ENCODE measurements around the gene MITF.

Gene MITF

DNA sequence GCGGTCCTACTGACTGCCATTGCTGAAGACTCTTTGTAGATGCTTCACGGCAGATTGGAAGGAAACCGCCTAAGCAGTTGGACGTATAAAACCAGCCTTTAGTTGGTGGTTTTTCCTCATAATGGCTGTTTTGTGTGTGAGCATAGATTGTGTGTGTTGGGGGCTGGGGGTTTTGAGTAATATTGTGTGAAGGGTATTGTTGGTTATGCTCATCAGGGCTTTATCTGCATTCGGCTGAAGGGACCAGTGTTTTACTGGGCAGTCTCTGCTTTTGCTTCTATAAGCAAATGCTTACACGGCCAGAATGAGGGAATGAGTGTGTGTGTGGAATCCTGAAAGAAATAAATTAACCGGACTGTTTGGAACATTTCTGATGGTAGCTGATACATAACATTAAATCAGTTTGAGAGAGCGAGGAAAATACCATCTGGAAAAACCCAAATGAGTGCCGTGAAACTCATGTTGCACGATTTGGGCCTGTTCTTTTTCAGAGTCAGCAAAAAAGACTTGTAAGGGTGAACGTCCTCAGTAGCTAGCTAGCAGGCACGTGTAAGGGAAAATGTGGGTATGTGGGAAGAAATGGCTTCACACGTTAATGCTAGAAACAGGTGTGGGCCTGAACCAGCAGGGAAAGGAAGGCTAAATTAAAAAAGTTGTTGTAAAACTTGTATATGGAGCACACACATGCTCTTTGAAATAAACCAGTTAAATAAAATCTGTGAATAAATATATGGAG lies 1.9 kb downstream of the MITF start:
- Histone ChIP-seq H3K36me3 (replicated peaks; ENCODE audit: low read depth, low read length) (no peaks in the 10 kb centered on the region), H2AFZ (ENCODE audit: low read depth, low read length) (no peak overlapping the region), H3K79me2 (ENCODE audit: low read length) (no peaks in the 10 kb centered on the region), H3K27ac (ENCODE audit: low read length) (no peak overlapping the region), H3K4me2 (ENCODE audit: low read length) (no peak overlapping the region), H3K4me1 (ENCODE audit: low read length) (no peaks in the 10 kb centered on the region), H3K9me3 (ENCODE audit: insufficient read depth, low read length) (no peaks in the 10 kb centered on the region), H4K20me1 (ENCODE audit: insufficient read depth, low read length) (no peaks in the 10 kb centered on the region), H3K9ac (ENCODE audit: low read length) (no peak overlapping the region), H3K27me3 (ENCODE audit: low read depth, low read length) (no peaks in the 10 kb centered on the region), H3K4me3 (ENCODE audit: low read length) (no peak overlapping the region)
- no peak for TF ChIP-seq EZH2phosphoT487 (IDR thresholded peaks at IDR 0.05; ENCODE audit: low read depth)
- TF ChIP-seq, protein P1, sequence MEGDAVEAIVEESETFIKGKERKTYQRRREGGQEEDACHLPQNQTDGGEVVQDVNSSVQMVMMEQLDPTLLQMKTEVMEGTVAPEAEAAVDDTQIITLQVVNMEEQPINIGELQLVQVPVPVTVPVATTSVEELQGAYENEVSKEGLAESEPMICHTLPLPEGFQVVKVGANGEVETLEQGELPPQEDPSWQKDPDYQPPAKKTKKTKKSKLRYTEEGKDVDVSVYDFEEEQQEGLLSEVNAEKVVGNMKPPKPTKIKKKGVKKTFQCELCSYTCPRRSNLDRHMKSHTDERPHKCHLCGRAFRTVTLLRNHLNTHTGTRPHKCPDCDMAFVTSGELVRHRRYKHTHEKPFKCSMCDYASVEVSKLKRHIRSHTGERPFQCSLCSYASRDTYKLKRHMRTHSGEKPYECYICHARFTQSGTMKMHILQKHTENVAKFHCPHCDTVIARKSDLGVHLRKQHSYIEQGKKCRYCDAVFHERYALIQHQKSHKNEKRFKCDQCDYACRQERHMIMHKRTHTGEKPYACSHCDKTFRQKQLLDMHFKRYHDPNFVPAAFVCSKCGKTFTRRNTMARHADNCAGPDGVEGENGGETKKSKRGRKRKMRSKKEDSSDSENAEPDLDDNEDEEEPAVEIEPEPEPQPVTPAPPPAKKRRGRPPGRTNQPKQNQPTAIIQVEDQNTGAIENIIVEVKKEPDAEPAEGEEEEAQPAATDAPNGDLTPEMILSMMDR (IDR thresholded peaks at IDR 0.05; ENCODE audit: low read depth, low read length) = no peak

DNA sequence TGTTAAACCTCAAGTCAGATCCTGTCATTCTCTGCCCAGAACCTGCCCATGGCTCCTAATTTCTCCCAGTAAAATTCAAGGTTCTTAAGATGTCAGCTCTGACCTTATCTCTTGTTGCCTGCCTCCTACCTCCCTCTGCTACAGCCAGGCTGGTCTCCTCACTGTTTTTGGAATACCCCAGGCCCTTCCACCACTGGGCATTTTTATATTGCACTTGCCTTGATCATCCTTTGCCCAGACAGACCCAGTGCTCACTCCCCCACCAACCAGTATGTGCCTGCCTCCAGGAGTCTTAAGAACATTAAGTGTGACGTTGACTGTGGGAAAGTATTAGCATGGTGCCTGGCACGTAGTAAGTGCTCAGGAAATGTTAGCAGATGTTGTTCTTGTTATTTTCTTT lies 3.1 kb downstream of the MITF start:
- no peaks in the 10 kb centered on the region for H3K36me3 ChIP-seq (replicated peaks; ENCODE audit: low read depth, low read length)
- no peaks in the 10 kb centered on the region for H4K20me1 ChIP-seq (ENCODE audit: insufficient read depth, low read length)
- H3K9me3 ChIP-seq (ENCODE audit: insufficient read depth, low read length) = no peaks in the 10 kb centered on the region
- no peak overlapping the region for H3K4me3 ChIP-seq (ENCODE audit: low read length)
- no peaks in the 10 kb centered on the region for H3K4me1 ChIP-seq (ENCODE audit: low read length)
- H3K9ac ChIP-seq (ENCODE audit: low read length) = no peak overlapping the region
- no peaks in the 10 kb centered on the region for H3K27me3 ChIP-seq (ENCODE audit: low read depth, low read length)
- H3K4me2 ChIP-seq (ENCODE audit: low read length) = no peak overlapping the region
- no peaks in the 10 kb centered on the region for H3K79me2 ChIP-seq (ENCODE audit: low read length)
- TF ChIP-seq EZH2phosphoT487 (IDR thresholded peaks at IDR 0.05; ENCODE audit: low read depth) = no peak
- H3K27ac ChIP-seq (ENCODE audit: low read length) = no peak overlapping the region
- H2AFZ ChIP-seq (ENCODE audit: low read depth, low read length) = no peak overlapping the region

GRCh38 chr3:69743975-69744906 lies 5.0 kb downstream of the MITF start:
- Histone ChIP-seq H3K36me3 (replicated peaks; ENCODE audit: low read depth, low read length) (no peaks in the 10 kb centered on the region), H3K27ac (ENCODE audit: low read length) (no peak overlapping the region), H3K9me3 (ENCODE audit: insufficient read depth, low read length) (no peaks in the 10 kb centered on the region), H3K9ac (ENCODE audit: low read length) (no peak overlapping the region), H3K4me2 (ENCODE audit: low read length) (no peak overlapping the region), H3K27me3 (ENCODE audit: low read depth, low read length) (no peaks in the 10 kb centered on the region), H3K4me3 (ENCODE audit: low read length) (no peak overlapping the region), H4K20me1 (ENCODE audit: insufficient read depth, low read length) (no peaks in the 10 kb centered on the region), H3K79me2 (ENCODE audit: low read length) (no peaks in the 10 kb centered on the region), H3K4me1 (ENCODE audit: low read length) (no peaks in the 10 kb centered on the region), H2AFZ (ENCODE audit: low read depth, low read length) (no peak overlapping the region)
- no peak for TF ChIP-seq EZH2phosphoT487 (IDR thresholded peaks at IDR 0.05; ENCODE audit: low read depth)
- TF ChIP-seq, protein P1 (IDR thresholded peaks at IDR 0.05; ENCODE audit: low read depth, low read length) = no peak

DNA sequence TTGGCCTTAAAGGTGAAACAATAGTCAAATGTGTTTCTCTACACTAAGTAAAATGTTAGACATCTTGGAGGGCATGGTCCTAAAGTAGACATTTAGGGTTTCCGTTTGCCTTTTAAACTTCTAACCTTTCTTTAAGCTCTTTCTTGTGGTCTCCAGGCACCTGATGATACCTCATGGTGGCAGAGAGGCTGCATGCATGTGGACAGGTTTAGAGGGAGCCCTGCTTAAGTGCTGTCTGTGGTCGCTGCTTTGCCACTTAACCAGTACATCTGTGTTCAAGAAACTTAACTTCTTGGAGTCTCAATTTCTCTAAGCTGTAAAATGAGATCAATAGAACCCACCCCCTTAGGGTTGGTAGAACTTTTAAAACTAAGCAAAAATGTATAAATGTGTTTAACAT lies 6.2 kb downstream of the MITF start:
- Histone ChIP-seq H3K4me1 (ENCODE audit: low read length) (no peaks in the 10 kb centered on the region), H3K36me3 (replicated peaks; ENCODE audit: low read depth, low read length) (no peaks in the 10 kb centered on the region), H3K4me2 (ENCODE audit: low read length) (no peak overlapping the region), H2AFZ (ENCODE audit: low read depth, low read length) (no peak overlapping the region), H3K27ac (ENCODE audit: low read length) (no peak overlapping the region), H4K20me1 (ENCODE audit: insufficient read depth, low read length) (no peaks in the 10 kb centered on the region), H3K9ac (ENCODE audit: low read length) (no peak overlapping the region), H3K9me3 (ENCODE audit: insufficient read depth, low read length) (no peaks in the 10 kb centered on the region), H3K79me2 (ENCODE audit: low read length) (no peaks in the 10 kb centered on the region), H3K27me3 (ENCODE audit: low read depth, low read length) (no peaks in the 10 kb centered on the region), H3K4me3 (ENCODE audit: low read length) (no peak overlapping the region)
- TF ChIP-seq, protein P1 (IDR thresholded peaks at IDR 0.05; ENCODE audit: low read depth, low read length) = no peak
- no peak for TF ChIP-seq EZH2phosphoT487 (IDR thresholded peaks at IDR 0.05; ENCODE audit: low read depth)
